ENCODE results near the gene DCLK1. TPM values are rescaled to one million over a fixed set of nuclear protein-coding genes. Genes with fewer than 3 reads are reported as not detected.

The DCLK1 gene
- total RNA-seq, 3 donors from 2014 or later (not counting 1 experiment from before 2014, with no cell fraction given) = not detected

DNA sequence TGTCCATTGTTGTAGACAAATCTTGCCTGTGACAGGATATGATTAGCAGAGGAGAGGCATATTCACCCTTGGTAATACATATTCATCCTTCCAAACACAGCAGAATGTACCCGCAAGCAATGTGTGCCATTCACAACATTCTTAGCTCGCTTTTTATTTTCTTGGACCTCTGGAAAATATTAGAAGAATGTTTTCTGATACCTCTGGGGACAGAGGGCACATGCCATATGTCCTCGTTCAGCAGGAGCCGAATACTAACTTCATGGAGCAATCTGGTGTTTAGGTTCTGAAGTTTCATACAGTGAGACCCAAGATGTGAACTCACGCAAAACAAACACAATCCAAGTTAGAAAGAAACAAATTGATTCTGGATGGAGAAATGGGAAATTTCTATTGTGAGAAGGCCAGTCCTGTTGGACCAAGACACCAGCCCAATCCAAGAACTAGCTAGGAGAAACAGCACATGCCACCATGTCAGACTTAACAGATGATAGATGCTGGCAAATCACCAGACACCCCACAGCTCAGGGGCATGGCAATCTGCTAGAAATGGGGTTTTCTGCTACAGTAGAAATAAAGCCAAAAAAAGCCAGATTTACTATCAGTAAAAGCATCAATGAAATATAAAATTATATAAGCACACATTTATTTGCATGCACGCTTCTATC, 297.4 kb downstream of the DCLK1 start:
- H3K36me3 ChIP-seq (ENCODE audit: control insufficient read depth, insufficient read depth, low read length) = no peaks in the 10 kb centered on the region
- DNase-seq (no peak), ATAC-seq (no peak)
- intact Hi-C loops (cut with micrococcal nuclease) = no loop called here
- no peaks in the 10 kb centered on the region for H3K36me3 Mint-ChIP-seq
- peaks cover 2 to 3% of the 10 kb centered on the region in 2 donors for H3K9me3 Mint-ChIP-seq
- no peaks in the 10 kb centered on the region for H3K4me1 ChIP-seq (ENCODE audit: control insufficient read depth, insufficient read depth, low read length)
- H3K4me3 Mint-ChIP-seq = no peak overlapping the region
- H3K27ac ChIP-seq (ENCODE audit: low read length) = no peak overlapping the region
- no peaks in the 10 kb centered on the region for H3K27me3 ChIP-seq (ENCODE audit: control insufficient read depth, insufficient read depth, low read length)
- no peak overlapping the region for H3K4me3 ChIP-seq (ENCODE audit: low read length)
- H3K27me3 Mint-ChIP-seq (ENCODE audit: low read depth in 2 of 2) = no peaks in the 10 kb centered on the region
- 85% methylated on average over 6 of the region's 6 CpGs for WGBS (ENCODE audit: insufficient coverage)
- H3K27ac Mint-ChIP-seq = no peak overlapping the region
- TF ChIP-seq, protein P1, sequence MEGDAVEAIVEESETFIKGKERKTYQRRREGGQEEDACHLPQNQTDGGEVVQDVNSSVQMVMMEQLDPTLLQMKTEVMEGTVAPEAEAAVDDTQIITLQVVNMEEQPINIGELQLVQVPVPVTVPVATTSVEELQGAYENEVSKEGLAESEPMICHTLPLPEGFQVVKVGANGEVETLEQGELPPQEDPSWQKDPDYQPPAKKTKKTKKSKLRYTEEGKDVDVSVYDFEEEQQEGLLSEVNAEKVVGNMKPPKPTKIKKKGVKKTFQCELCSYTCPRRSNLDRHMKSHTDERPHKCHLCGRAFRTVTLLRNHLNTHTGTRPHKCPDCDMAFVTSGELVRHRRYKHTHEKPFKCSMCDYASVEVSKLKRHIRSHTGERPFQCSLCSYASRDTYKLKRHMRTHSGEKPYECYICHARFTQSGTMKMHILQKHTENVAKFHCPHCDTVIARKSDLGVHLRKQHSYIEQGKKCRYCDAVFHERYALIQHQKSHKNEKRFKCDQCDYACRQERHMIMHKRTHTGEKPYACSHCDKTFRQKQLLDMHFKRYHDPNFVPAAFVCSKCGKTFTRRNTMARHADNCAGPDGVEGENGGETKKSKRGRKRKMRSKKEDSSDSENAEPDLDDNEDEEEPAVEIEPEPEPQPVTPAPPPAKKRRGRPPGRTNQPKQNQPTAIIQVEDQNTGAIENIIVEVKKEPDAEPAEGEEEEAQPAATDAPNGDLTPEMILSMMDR (IDR thresholded peaks at IDR 0.05) = no peak
- H3K4me1 Mint-ChIP-seq = no peaks in the 10 kb centered on the region
- peaks cover 4% of the 10 kb centered on the region for H3K9me3 ChIP-seq (ENCODE audit: control insufficient read depth, insufficient read depth, low read length)

DNA sequence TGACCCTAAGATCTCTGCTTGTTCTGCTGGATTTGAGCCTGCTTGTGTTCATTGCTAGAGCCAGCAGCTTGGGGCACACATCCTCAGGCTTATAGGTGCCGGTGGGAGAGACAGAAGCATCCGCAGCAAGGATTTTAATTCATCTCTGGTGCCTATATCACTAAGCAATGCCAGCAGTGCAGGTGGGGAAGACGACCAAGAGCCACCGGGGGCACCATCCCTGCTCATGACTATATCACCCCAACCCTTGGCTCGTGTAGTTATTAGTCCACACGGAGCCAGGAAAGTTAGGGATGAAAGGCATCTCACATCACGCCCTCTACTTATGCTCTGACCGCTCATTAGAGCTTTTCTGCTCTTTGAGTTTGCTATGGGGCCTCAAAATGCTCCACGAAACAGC, 298.2 kb downstream of the DCLK1 start:
- DNase-seq (no peak), ATAC-seq (no peak)
- Histone ChIP-seq H3K27me3 (ENCODE audit: control insufficient read depth, insufficient read depth, low read length) (no peaks in the 10 kb centered on the region), H3K4me1 (ENCODE audit: control insufficient read depth, insufficient read depth, low read length) (no peaks in the 10 kb centered on the region), H3K27ac (ENCODE audit: low read length) (no peak overlapping the region), H3K36me3 (ENCODE audit: control insufficient read depth, insufficient read depth, low read length) (no peaks in the 10 kb centered on the region), H3K4me3 (ENCODE audit: low read length) (no peak overlapping the region), H3K9me3 (ENCODE audit: control insufficient read depth, insufficient read depth, low read length) (peaks cover 4% of the 10 kb centered on the region)
- Mint-ChIP-seq H3K4me1 (no peaks in the 10 kb centered on the region), H3K36me3 (no peaks in the 10 kb centered on the region), H3K27ac (no peak overlapping the region), H3K9me3 (peaks cover 2 to 5% of the 10 kb centered on the region in 2 donors), H3K27me3 (ENCODE audit: low read depth in 2 of 2) (no peaks in the 10 kb centered on the region), H3K4me3 (no peak overlapping the region)
- TF ChIP-seq, protein P1 (IDR thresholded peaks at IDR 0.05) = no peak
- intact Hi-C loops (cut with micrococcal nuclease) = no loop called here
- WGBS (ENCODE audit: insufficient coverage) = 83% methylated on average over 9 of the region's 9 CpGs

DNA sequence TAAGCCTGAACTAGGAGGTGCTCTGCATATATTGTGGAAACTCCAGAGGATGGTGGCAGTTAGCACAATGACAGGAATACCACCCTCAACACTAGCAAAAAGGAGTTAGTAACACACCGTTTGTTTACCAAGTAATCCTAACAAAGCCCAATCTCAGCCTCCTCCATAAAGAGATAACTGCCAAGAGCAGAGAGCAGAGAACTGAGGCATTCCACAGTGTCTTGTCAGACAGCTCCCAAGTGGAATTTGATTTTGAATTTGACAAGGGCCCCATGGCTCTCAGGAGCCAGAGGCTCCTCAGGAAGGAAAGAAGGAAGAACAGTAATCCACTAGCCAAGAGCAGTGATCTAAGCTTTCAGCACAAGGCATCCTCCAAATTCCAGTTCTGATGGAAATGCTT, 298.6 kb downstream of the DCLK1 start:
- Histone ChIP-seq H3K27ac (ENCODE audit: low read length) (no peak overlapping the region), H3K9me3 (ENCODE audit: control insufficient read depth, insufficient read depth, low read length) (peaks cover 4% of the 10 kb centered on the region), H3K4me1 (ENCODE audit: control insufficient read depth, insufficient read depth, low read length) (no peaks in the 10 kb centered on the region), H3K36me3 (ENCODE audit: control insufficient read depth, insufficient read depth, low read length) (no peaks in the 10 kb centered on the region), H3K27me3 (ENCODE audit: control insufficient read depth, insufficient read depth, low read length) (no peaks in the 10 kb centered on the region), H3K4me3 (ENCODE audit: low read length) (no peak overlapping the region)
- H3K4me1 Mint-ChIP-seq = no peaks in the 10 kb centered on the region
- 58% methylated on average over 1 of the region's 1 CpG for WGBS (ENCODE audit: insufficient coverage)
- H3K27me3 Mint-ChIP-seq (ENCODE audit: low read depth in 2 of 2) = no peaks in the 10 kb centered on the region
- TF ChIP-seq, protein P1 (IDR thresholded peaks at IDR 0.05) = no peak
- no peak for ATAC-seq
- H3K4me3 Mint-ChIP-seq = no peak overlapping the region
- intact Hi-C loops (cut with micrococcal nuclease) = no loop called here
- no peak overlapping the region for H3K27ac Mint-ChIP-seq
- DNase-seq = no peak
- H3K9me3 Mint-ChIP-seq = peaks cover 2 to 5% of the 10 kb centered on the region in 2 donors
- H3K36me3 Mint-ChIP-seq = no peaks in the 10 kb centered on the region

Measured in natural killer cell (primary cell).